ENCODE data around the gene TEX19. TPM values are rescaled to one million over a fixed set of nuclear protein-coding genes. Genes with fewer than 3 reads are reported as not detected.

Gene TEX19
- total RNA-seq, 1 experiment from 2014 or later, result 0.24 TPM

GRCh38 chr17:82412535-82413520 is 53.8 kb downstream of the TEX19 start:
- no peak for DNase-seq
- Histone ChIP-seq H2AFZ (no peak overlapping the region), H3K9me2 (ENCODE audit: insufficient read depth) (no peaks in the 10 kb centered on the region), H3K27me3 (ENCODE audit: insufficient read depth, low read depth) (no peaks in the 10 kb centered on the region), H3K9me3 (ENCODE audit: insufficient read depth, low read depth) (no peaks in the 10 kb centered on the region), H3F3A (ENCODE audit: insufficient read depth, low read depth) (no peaks in the 10 kb centered on the region), H3K4me2 (no peak overlapping the region), H3K27ac (no peak overlapping the region), H3K36me3 (ENCODE audit: low read depth) (no peaks in the 10 kb centered on the region), H4K20me1 (ENCODE audit: insufficient read depth) (peaks cover 9% of the 10 kb centered on the region), H3K4me1 (replicated peaks; ENCODE audit: insufficient read depth) (no peaks in the 10 kb centered on the region), H3K4me3 (no peak overlapping the region), H3K79me2 (ENCODE audit: low read depth) (0 out of 2 replicates have a peak, but pooled peaks cover 3% of the 10 kb centered on the region)
- CTCF ChIA-PET, result interaction anchor here (0.6 kb wide), 1 partner anchor 43 kb away, joined by 3 read pairs; no protein-coding TSS in a partner anchor
- intact Hi-C loops (cut with micrococcal nuclease; ENCODE audit: unreplicated experiment), result loop anchor here (5.0 kb wide), 1 partner anchor 61 kb away; no protein-coding TSS in a partner anchor
- TF ChIP-seq CTCF (conservative IDR thresholded peaks at IDR 0.05), result no peak
- BruUV-seq (replicated peaks), result no TSS peak
- POLR2A ChIA-PET (ENCODE audit: unreplicated experiment), result no interaction called here

Other genes with a start within 250 kb of the TEX19 start
- gene CCDC57, start 146.4 kb upstream of the TEX19 start, total RNA-seq (2021), result 138 and 140 TPM in 2 replicates
- 157 and 198 TPM in 2 replicates for gene SLC16A3, start 130.2 kb upstream of the TEX19 start, total RNA-seq (2021)
- gene CSNK1D, start 85.5 kb upstream of the TEX19 start, total RNA-seq (2021), result 151 and 181 TPM in 2 replicates
- 0.48 and 0.68 TPM in 2 replicates for gene CD7, start 41.6 kb upstream of the TEX19 start, total RNA-seq (2021)
- 3.6 and 6.3 TPM in 2 replicates for gene SECTM1, start 25.5 kb upstream of the TEX19 start, total RNA-seq (2021)
- gene UTS2R, start 12.5 kb downstream of the TEX19 start, total RNA-seq (2021), result not detected in 2 replicates
- gene HEXD, start 59.1 kb downstream of the TEX19 start, total RNA-seq (2021), result 30.0 and 35.9 TPM in 2 replicates
- 26.6 and 32.9 TPM in 2 replicates for gene OGFOD3, start 59.3 kb downstream of the TEX19 start, total RNA-seq (2021)
- 77.9 and 78.4 TPM in 2 replicates for gene CYBC1, start 91.5 kb downstream of the TEX19 start, total RNA-seq (2021)
- gene NARF, start 99.5 kb downstream of the TEX19 start, total RNA-seq (2021), result 57.2 and 58.0 TPM in 2 replicates
- gene FOXK2, start 160.5 kb downstream of the TEX19 start, total RNA-seq (2021), result 70.5 and 78.9 TPM in 2 replicates